ENCODE results near the gene MARCHF10.

Gene MARCHF10

GRCh38 chr17:62749926-62750325, 58.2 kb downstream of the MARCHF10 start:
- DNase-seq: no peak

GRCh38 chr17:62746941-62747340, 61.2 kb downstream of the MARCHF10 start:
- no peak for DNase-seq

- DNase-seq: no peak
These were observed 62.3 kb downstream of the MARCHF10 start for GRCh38 chr17:62745806-62746205.

GRCh38 chr17:62744259-62744658, 63.9 kb downstream of the MARCHF10 start:
- DNase-seq: no peak

- no peak for DNase-seq
These were observed 66.8 kb downstream of the MARCHF10 start for GRCh38 chr17:62741290-62741689.

- no peak for DNase-seq
These were observed 68.3 kb downstream of the MARCHF10 start for GRCh38 chr17:62739645-62740388.

- no peak for DNase-seq
These were observed 69.8 kb downstream of the MARCHF10 start for GRCh38 chr17:62738281-62738680.

GRCh38 chr17:62737513-62737912, 70.6 kb downstream of the MARCHF10 start:
- no peak for DNase-seq

GRCh38 chr17:62735044-62735651, 73.0 kb downstream of the MARCHF10 start:
- DNase-seq: no peak

GRCh38 chr17:62732125-62732524, 76.0 kb downstream of the MARCHF10 start:
- no peak for DNase-seq

GRCh38 chr17:62727916-62728672, 80.0 kb downstream of the MARCHF10 start:
- no peak for DNase-seq

- DNase-seq: no peak
These were observed 82.3 kb downstream of the MARCHF10 start for GRCh38 chr17:62725791-62726249.

- DNase-seq: peak; percentile 80
These were observed 83.5 kb downstream of the MARCHF10 start for GRCh38 chr17:62724398-62725146.

- no peak for DNase-seq
These were observed 84.3 kb downstream of the MARCHF10 start for GRCh38 chr17:62723842-62724241.

- no peak for DNase-seq
These were observed 85.5 kb downstream of the MARCHF10 start for GRCh38 chr17:62722625-62723024.

- DNase-seq: peak; percentile 13
These were observed 87.8 kb downstream of the MARCHF10 start for GRCh38 chr17:62720126-62720850.

GRCh38 chr17:62719586-62719985, 88.5 kb downstream of the MARCHF10 start:
- DNase-seq: no peak

- DNase-seq: no peak
These were observed 89.7 kb downstream of the MARCHF10 start for GRCh38 chr17:62718429-62718828.

GRCh38 chr17:62717889-62718288, 90.2 kb downstream of the MARCHF10 start:
- DNase-seq: no peak

GRCh38 chr17:62717589-62717855, 90.6 kb downstream of the MARCHF10 start:
- no peak for DNase-seq

GRCh38 chr17:62716834-62717588, 91.1 kb downstream of the MARCHF10 start:
- DNase-seq: no peak

- DNase-seq: no peak
These were observed 92.2 kb downstream of the MARCHF10 start for GRCh38 chr17:62715882-62716390.
